DMS 273 (cell line): ENCODE data around the gene ZNF738.

Experiments used
- DNase-seq: peaks from one replicate; lab custom pipeline; 2025; ENCODE audit not compliant: unreplicated experiment; lab: John Stamatoyannopoulos, UW

ZNF738 gene

GRCh38 chr19:21422244-21422643 lies 63.4 kb downstream of the ZNF738 start:
- no peak for DNase-seq

GRCh38 chr19:21423057-21424041 lies 64.5 kb downstream of the ZNF738 start:
- no peak for DNase-seq
